SJSA1 (cell line): ENCODE results near the gene NKRF. TPM values are rescaled to one million over a fixed set of nuclear protein-coding genes. Genes with fewer than 3 reads are reported as not detected.

ENCODE experiments used
- total RNA-seq: library from RNA; depleted of rRNA; stranded (reverse); fragments of >200 nt; shearing (Covaris generic); gene quantifications from 2 replicates; pipeline ENCODE4 v1.2.3, GENCODE V29; 2014; rRNA removed

The NKRF gene
- total RNA-seq, 1 experiment from 2014 or later = 4.7 TPM

Other genes with a start within 250 kb of the NKRF start
- 18.0 and 31.5 TPM in 2 replicates for gene SLC25A43, start 207.1 kb downstream of the NKRF start, total RNA-seq
- 160 and 224 TPM in 2 replicates for gene SLC25A5, start 138.0 kb downstream of the NKRF start, total RNA-seq
- 58.1 and 68.8 TPM in 2 replicates for gene STEEP1, start 41.0 kb downstream of the NKRF start, total RNA-seq
- gene UBE2A, start 31.9 kb downstream of the NKRF start, total RNA-seq = 46.0 and 60.0 TPM in 2 replicates
- gene SEPTIN6, start 86.7 kb upstream of the NKRF start, total RNA-seq = 12.9 and 21.2 TPM in 2 replicates
- 0.19 and 1.6 TPM in 2 replicates for gene SOWAHD, start 152.2 kb upstream of the NKRF start, total RNA-seq
- gene RPL39, start 185.2 kb upstream of the NKRF start, total RNA-seq = 2,665 and 4,330 TPM in 2 replicates
- 3.4 and 6.2 TPM in 2 replicates for gene UPF3B, start 246.5 kb upstream of the NKRF start, total RNA-seq